ENCODE results near the gene IQSEC3.
"Not testable (repeated sequence)": the region's sequence is repeated elsewhere in the genome, so short reads cannot be mapped to it uniquely, and the experiment has no call there.

Gene IQSEC3

DNA sequence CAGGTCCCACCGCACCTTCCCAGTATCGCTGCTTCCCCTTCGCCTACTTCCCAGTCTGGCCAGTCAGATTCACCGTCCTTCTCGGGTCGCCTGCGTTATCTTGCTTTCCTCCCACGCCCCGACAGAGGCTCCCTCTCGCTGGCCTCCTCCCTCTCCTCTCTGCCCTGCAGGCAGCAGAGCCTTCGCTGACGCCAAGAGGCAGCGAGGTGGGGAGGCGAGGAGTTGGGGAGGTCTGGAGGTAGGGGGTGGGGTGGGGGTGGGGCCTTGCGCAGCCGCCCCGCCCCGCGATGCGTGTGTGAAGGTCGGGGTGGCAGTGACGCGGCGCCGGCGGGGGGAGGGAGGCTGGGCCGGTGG, at the start of gene IQSEC3:
IQSEC3 (plus strand) TSS at position 340 of the 354 bp plus-strand sequence. CDS start 116 bp downstream, outside the sequence.
- H3K27me3 ChIP-seq (ENCODE audit: low read depth); H3K36me3 ChIP-seq (replicated peaks); H3K9me3 ChIP-seq; H3K4me1 ChIP-seq; DNase-seq (ENCODE audit: low spot score in 2 of 2); in situ Hi-C loops (cut with MboI; ENCODE audit: low sequenced_read_pairs); H3K4me3 ChIP-seq: not testable (repeated sequence)

DNA sequence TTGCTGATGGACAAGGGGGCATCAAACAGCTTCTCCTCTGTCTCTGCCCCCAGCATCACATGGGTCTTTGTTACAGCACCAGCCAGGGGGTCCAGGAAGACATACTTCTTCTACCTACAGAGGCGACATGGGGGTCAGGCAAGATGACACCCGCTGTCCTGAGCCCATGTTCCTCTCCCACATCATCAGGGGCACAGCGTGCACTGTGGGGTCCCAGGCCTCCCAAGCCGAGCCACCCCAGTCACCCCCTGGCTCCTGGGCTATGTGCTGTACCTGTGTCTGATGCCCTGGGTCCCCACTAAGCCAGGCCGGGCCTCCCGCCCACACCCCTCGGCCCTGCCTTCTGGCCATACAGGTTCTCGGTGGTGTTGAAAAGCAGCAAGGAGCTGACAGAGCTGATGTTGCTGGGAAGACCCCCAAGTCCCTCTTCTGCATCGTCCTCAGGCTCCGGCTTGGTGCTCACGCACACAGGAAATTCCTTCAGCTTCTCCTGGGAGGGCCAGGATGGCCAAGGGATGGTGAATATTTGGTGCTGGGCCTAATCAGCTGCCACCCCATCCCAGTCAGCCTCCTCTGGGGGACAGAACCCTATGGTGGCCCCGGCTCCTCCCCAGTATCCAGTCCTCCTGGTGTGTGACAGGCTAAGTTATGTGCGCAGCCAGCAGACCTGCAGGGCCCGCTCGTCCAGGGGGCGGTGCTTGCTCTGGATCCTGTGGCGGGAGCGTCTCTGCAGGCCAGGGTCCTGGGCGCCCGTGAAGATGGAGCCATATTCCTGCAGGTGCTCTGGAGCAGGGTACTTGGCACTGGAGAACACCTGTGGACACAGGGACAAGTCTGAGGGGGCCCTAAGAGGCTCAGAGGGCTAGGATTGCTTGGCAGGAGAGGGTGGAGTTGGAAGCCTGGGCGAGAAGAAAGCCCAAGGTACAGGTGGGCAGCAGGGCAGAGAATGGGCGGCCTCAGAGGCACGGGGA, 48.9 kb upstream of the IQSEC3 start:
- H3K9me3 ChIP-seq; H3K36me3 ChIP-seq (replicated peaks); DNase-seq (ENCODE audit: low spot score in 2 of 2); H3K27me3 ChIP-seq (ENCODE audit: low read depth); H3K4me1 ChIP-seq; H3K4me3 ChIP-seq; in situ Hi-C loops (cut with MboI; ENCODE audit: low sequenced_read_pairs): not testable (repeated sequence)

GRCh38 chr12:18821-19567, 47.6 kb upstream of the IQSEC3 start:
- DNase-seq (ENCODE audit: low spot score in 2 of 2); H3K4me1 ChIP-seq; H3K9me3 ChIP-seq; H3K4me3 ChIP-seq; in situ Hi-C loops (cut with MboI; ENCODE audit: low sequenced_read_pairs); H3K27me3 ChIP-seq (ENCODE audit: low read depth); H3K36me3 ChIP-seq (replicated peaks): not testable (repeated sequence)

GRCh38 chr12:19906-20305, 46.7 kb upstream of the IQSEC3 start:
- in situ Hi-C loops (cut with MboI; ENCODE audit: low sequenced_read_pairs); H3K4me1 ChIP-seq; H3K9me3 ChIP-seq: not testable (repeated sequence)

DNA sequence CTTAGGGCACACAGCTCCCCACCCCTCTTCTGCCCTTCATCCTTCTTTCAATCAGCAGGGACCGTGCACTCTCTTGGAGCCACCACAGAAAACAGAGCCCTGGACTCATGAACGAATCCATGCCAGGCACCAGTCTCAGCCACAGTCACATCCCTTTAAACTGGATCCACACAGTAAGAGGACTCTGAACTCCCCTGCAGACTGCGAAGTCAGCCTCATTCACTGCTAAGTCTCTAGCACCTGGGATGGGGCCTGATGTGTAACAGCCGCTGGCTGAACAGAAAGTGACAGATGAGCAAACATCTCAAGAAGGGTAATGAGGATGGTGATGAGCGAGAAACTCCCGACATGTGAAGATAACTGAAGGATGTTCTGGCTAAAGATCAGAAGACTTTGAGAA, 45.8 kb upstream of the IQSEC3 start:
- no peak overlapping the region for H3K4me3 ChIP-seq
- H3K27me3 ChIP-seq (ENCODE audit: low read depth) = no peaks in the 10 kb centered on the region
- no peak for DNase-seq (ENCODE audit: low spot score in 2 of 2)
- no peaks in the 10 kb centered on the region for H3K4me1 ChIP-seq
- in situ Hi-C loops (cut with MboI; ENCODE audit: low sequenced_read_pairs) = no loop called here
- no peaks in the 10 kb centered on the region; the same call in 1 of the 2 replicates for H3K36me3 ChIP-seq (replicated peaks)
- H3K9me3 ChIP-seq = no peaks in the 10 kb centered on the region

More at GRCh38 chr12:19906-20305, 46.7 kb upstream of the IQSEC3 start:
- H3K27me3 ChIP-seq (ENCODE audit: low read depth); H3K4me3 ChIP-seq; H3K36me3 ChIP-seq (replicated peaks); DNase-seq (ENCODE audit: low spot score in 2 of 2): not testable (repeated sequence)

GRCh38 chr12:21301-22189, 45.0 kb upstream of the IQSEC3 start:
- DNase-seq (ENCODE audit: low spot score in 2 of 2) = no peak
- no peaks in the 10 kb centered on the region for H3K4me1 ChIP-seq
- in situ Hi-C loops (cut with MboI; ENCODE audit: low sequenced_read_pairs) = no loop called here
- H3K36me3 ChIP-seq (replicated peaks) = no peaks in the 10 kb centered on the region; the same call in 1 of the 2 replicates
- no peak overlapping the region for H3K4me3 ChIP-seq
- H3K9me3 ChIP-seq = no peaks in the 10 kb centered on the region
- H3K27me3 ChIP-seq (ENCODE audit: low read depth) = no peaks in the 10 kb centered on the region

GRCh38 chr12:22190-22529, 44.4 kb upstream of the IQSEC3 start:
- H3K9me3 ChIP-seq = no peaks in the 10 kb centered on the region
- in situ Hi-C loops (cut with MboI; ENCODE audit: low sequenced_read_pairs) = no loop called here
- no peaks in the 10 kb centered on the region; the same call in 1 of the 2 replicates for H3K36me3 ChIP-seq (replicated peaks)
- no peak overlapping the region for H3K4me3 ChIP-seq
- H3K27me3 ChIP-seq (ENCODE audit: low read depth) = no peaks in the 10 kb centered on the region
- H3K4me1 ChIP-seq = no peaks in the 10 kb centered on the region
- no peak for DNase-seq (ENCODE audit: low spot score in 2 of 2)

- Histone ChIP-seq H3K4me3 (no peak overlapping the region), H3K36me3 (replicated peaks) (no peaks in the 10 kb centered on the region; the same call in 1 of the 2 replicates), H3K9me3 (no peaks in the 10 kb centered on the region), H3K27me3 (ENCODE audit: low read depth) (no peaks in the 10 kb centered on the region), H3K4me1 (no peaks in the 10 kb centered on the region)
- no peak for DNase-seq (ENCODE audit: low spot score in 2 of 2)
- in situ Hi-C loops (cut with MboI; ENCODE audit: low sequenced_read_pairs) = no loop called here
Observed at GRCh38 chr12:22530-23201, 43.9 kb upstream of the IQSEC3 start.

GRCh38 chr12:27904-28303, 38.7 kb upstream of the IQSEC3 start:
- H3K4me1 ChIP-seq; in situ Hi-C loops (cut with MboI; ENCODE audit: low sequenced_read_pairs); H3K36me3 ChIP-seq (replicated peaks); H3K27me3 ChIP-seq (ENCODE audit: low read depth); H3K4me3 ChIP-seq; DNase-seq (ENCODE audit: low spot score in 2 of 2); H3K9me3 ChIP-seq: not testable (repeated sequence)

GRCh38 chr12:38775-39174, 27.8 kb upstream of the IQSEC3 start:
- H3K27me3 ChIP-seq (ENCODE audit: low read depth); H3K9me3 ChIP-seq; H3K4me1 ChIP-seq; H3K36me3 ChIP-seq (replicated peaks); in situ Hi-C loops (cut with MboI; ENCODE audit: low sequenced_read_pairs); DNase-seq (ENCODE audit: low spot score in 2 of 2); H3K4me3 ChIP-seq: not testable (repeated sequence)

DNA sequence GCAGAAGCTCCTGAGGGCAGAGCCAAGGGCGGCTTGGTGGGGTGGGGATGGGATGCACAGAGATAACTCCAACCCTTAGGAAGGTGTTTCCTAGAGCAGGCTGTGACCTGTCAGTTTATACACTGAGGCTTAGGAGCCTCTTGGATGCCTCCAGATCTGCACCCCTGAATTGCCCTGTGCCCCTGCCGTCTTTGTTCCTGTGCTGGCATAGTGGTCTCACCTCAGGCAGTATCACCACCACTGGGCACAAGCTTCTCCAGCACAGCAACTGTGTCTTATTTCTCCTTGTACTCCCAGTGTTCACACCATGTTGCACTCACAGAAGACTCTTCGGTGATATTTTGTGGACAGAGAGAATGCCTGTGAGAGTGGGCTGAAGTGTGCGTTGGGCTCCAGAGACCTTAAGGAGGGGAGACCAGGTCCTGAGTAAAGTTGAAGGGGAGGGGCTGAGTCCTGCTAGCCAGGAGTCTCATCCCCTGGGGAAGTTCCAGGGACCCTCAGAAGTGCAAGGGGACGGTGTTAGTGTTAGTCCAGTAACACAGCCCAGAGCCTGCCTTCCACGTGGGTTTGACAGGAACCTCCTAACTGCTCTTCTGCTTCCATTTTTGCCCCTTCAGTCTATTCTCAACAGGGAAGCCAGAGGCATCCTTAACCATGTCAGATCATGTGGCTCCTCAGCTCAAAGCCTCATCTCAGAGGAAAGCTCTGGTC, 26.9 kb upstream of the IQSEC3 start:
- H3K9me3 ChIP-seq; in situ Hi-C loops (cut with MboI; ENCODE audit: low sequenced_read_pairs); DNase-seq (ENCODE audit: low spot score in 2 of 2); H3K27me3 ChIP-seq (ENCODE audit: low read depth); H3K4me3 ChIP-seq; H3K36me3 ChIP-seq (replicated peaks); H3K4me1 ChIP-seq: not testable (repeated sequence)

GRCh38 chr12:44352-44751, 22.2 kb upstream of the IQSEC3 start:
- H3K9me3 ChIP-seq; H3K27me3 ChIP-seq (ENCODE audit: low read depth); in situ Hi-C loops (cut with MboI; ENCODE audit: low sequenced_read_pairs); H3K4me1 ChIP-seq; H3K36me3 ChIP-seq (replicated peaks); H3K4me3 ChIP-seq; DNase-seq (ENCODE audit: low spot score in 2 of 2): not testable (repeated sequence)

Data from HAP-1 (cell line).